ENCODE data around the gene WDFY1. TPM values are rescaled to one million over a fixed set of nuclear protein-coding genes. Genes with fewer than 3 reads are reported as not detected.

Gene WDFY1
- total and polyA plus RNA-seq, 2 donors (not counting 1 experiment from before 2014, with no cell fraction given): 28.8 to 76.0 TPM

- ATAC-seq (ENCODE audit: low read depth) (no peak), DNase-seq (no peak)
- Histone ChIP-seq H3K27ac (ENCODE audit: low read length in 2 of 2) (peak overlapping the region in 1 of 2 donors; percentile 87), H3K9me3 (ENCODE audit: control extremely low read depth in 1 of 3, control insufficient read depth in 2 of 3, insufficient read depth in 1 of 3, low read length in 2 of 3) (peaks cover 0 to 10% (median 4%) of the 10 kb centered on the region in 3 donors), H3K4me1 (ENCODE audit: control insufficient read depth in 2 of 2, insufficient read depth in 2 of 2, low read length in 2 of 2) (peaks cover 29 to 46% of the 10 kb centered on the region in 2 donors), H3K27me3 (replicated peaks in 1 of 4; ENCODE audit: control extremely low read depth in 1 of 4, control insufficient read depth in 3 of 4, insufficient read depth in 4 of 4, low read length in 3 of 4) (no peaks in the 10 kb centered on the region), H3K9ac (ENCODE audit: low read length) (peak overlapping the region; percentile 98), H3K79me2 (ENCODE audit: control insufficient read depth, insufficient read depth, low read length) (peaks cover 93% of the 10 kb centered on the region), H4K20me1 (ENCODE audit: control insufficient read depth, insufficient read depth, low read length, poor library complexity, severe bottlenecking) (peaks cover 7% of the 10 kb centered on the region), H3K4me3 (ENCODE audit: control extremely low read depth in 1 of 5, extremely low read depth in 1 of 5, insufficient read depth in 1 of 5, low read depth in 2 of 5, low read length in 4 of 5) (peak overlapping the region in 3 of 5 experiments; percentile 79 to 92 (median 91)), H2AFZ (ENCODE audit: insufficient read depth, low read depth, low read length, poor library complexity, severe bottlenecking) (peak overlapping the region; percentile 90), H3K4me2 (replicated peaks; ENCODE audit: low read depth, low read length, poor library complexity, severe bottlenecking) (peak overlapping the region; percentile 99), H3K36me3 (replicated peaks in 1 of 2; ENCODE audit: control extremely low read depth in 1 of 2, control insufficient read depth in 1 of 2, extremely low read depth in 1 of 2, insufficient read depth in 2 of 2, low read length in 1 of 2) (no peaks in the 10 kb centered on the region)
- intact Hi-C loops (cut with micrococcal nuclease): loop anchor here (10.0 kb wide), 1 partner anchor 1001 kb away; no protein-coding TSS in a partner anchor
- ChIA-PET CTCF (interaction anchor here (0.6 to 1.5 kb wide), 5 partner anchors 19 to 257 kb away, joined by 3 to 4 read pairs (median 4); no protein-coding TSS in a partner anchor), POLR2A (interaction anchor here (0.7 to 1.1 kb wide), 3 partner anchors 9 to 48 kb away, joined by 3 to 4 read pairs (median 3); no protein-coding TSS in a partner anchor)
- 78% methylated on average over 3 of the region's 7 CpGs for WGBS (ENCODE audit: insufficient coverage)
- Mint-ChIP-seq H3K4me1 (peaks cover 52% of the 10 kb centered on the region), H3K4me3 (peak overlapping the region; percentile 94), H3K27ac (peak overlapping the region; percentile 76), H3K9me3 (ENCODE audit: insufficient read depth) (peaks cover 7% of the 10 kb centered on the region), H3K27me3 (no peaks in the 10 kb centered on the region)
- TF ChIP-seq EZH2 (IDR thresholded peaks at IDR 0.05; ENCODE audit: borderline replicate concordance, insufficient read depth, low read depth, low read length, poor library complexity, severe bottlenecking) (no peak), CTCF (IDR thresholded peaks at IDR 0.05) (no peak)
Observed at GRCh38 chr2:223943561-223944008, 1.6 kb downstream of the WDFY1 start.

- Histone ChIP-seq H3K36me3 (replicated peaks in 1 of 2; ENCODE audit: control extremely low read depth in 1 of 2, control insufficient read depth in 1 of 2, extremely low read depth in 1 of 2, insufficient read depth in 2 of 2, low read length in 1 of 2) (no peaks in the 10 kb centered on the region), H3K4me2 (replicated peaks; ENCODE audit: low read depth, low read length, poor library complexity, severe bottlenecking) (peak overlapping the region; percentile 99), H3K4me1 (ENCODE audit: control insufficient read depth in 2 of 2, insufficient read depth in 2 of 2, low read length in 2 of 2) (peaks cover 31 to 46% of the 10 kb centered on the region in 2 donors), H3K27ac (ENCODE audit: low read length in 2 of 2) (no peak overlapping the region), H3K27me3 (replicated peaks in 1 of 4; ENCODE audit: control extremely low read depth in 1 of 4, control insufficient read depth in 3 of 4, insufficient read depth in 4 of 4, low read length in 3 of 4) (no peaks in the 10 kb centered on the region), H2AFZ (ENCODE audit: insufficient read depth, low read depth, low read length, poor library complexity, severe bottlenecking) (no peak overlapping the region), H4K20me1 (ENCODE audit: control insufficient read depth, insufficient read depth, low read length, poor library complexity, severe bottlenecking) (peaks cover 9% of the 10 kb centered on the region), H3K79me2 (ENCODE audit: control insufficient read depth, insufficient read depth, low read length) (peaks cover 93% of the 10 kb centered on the region), H3K9ac (ENCODE audit: low read length) (peak overlapping the region; percentile 98), H3K4me3 (ENCODE audit: control extremely low read depth in 1 of 5, extremely low read depth in 1 of 5, insufficient read depth in 1 of 5, low read depth in 2 of 5, low read length in 4 of 5) (peak overlapping the region in 1 of 5 experiments; percentile 91), H3K9me3 (ENCODE audit: control extremely low read depth in 1 of 3, control insufficient read depth in 2 of 3, insufficient read depth in 1 of 3, low read length in 2 of 3) (peaks cover 0 to 10% (median 4%) of the 10 kb centered on the region in 3 donors)
- POLR2A ChIA-PET: interaction anchor here (0.7 to 1.1 kb wide), 3 partner anchors 9 to 48 kb away, joined by 3 to 4 read pairs (median 3); no protein-coding TSS in a partner anchor
- TF ChIP-seq CTCF (IDR thresholded peaks at IDR 0.05) (no peak), EZH2 (IDR thresholded peaks at IDR 0.05; ENCODE audit: borderline replicate concordance, insufficient read depth, low read depth, low read length, poor library complexity, severe bottlenecking) (no peak)
- H3K27me3 Mint-ChIP-seq: no peaks in the 10 kb centered on the region
- DNase-seq (no peak), ATAC-seq (ENCODE audit: low read depth) (no peak)
- peaks cover 55% of the 10 kb centered on the region for H3K4me1 Mint-ChIP-seq
- intact Hi-C loops (cut with micrococcal nuclease): loop anchor here (10.0 kb wide), 1 partner anchor 1002 kb away; no protein-coding TSS in a partner anchor
- CTCF ChIA-PET: interaction anchor here (0.6 to 1.5 kb wide), 7 partner anchors 19 to 257 kb away, joined by 3 to 4 read pairs (median 4); no protein-coding TSS in a partner anchor
- 78% methylated on average over 1 of the region's 1 CpG for WGBS (ENCODE audit: insufficient coverage)
- peaks cover 7% of the 10 kb centered on the region for H3K9me3 Mint-ChIP-seq (ENCODE audit: insufficient read depth)
- H3K27ac Mint-ChIP-seq: peak overlapping the region; percentile 76
- peak overlapping the region; percentile 94 for H3K4me3 Mint-ChIP-seq
Observed at GRCh38 chr2:223943135-223943534, 2.0 kb downstream of the WDFY1 start.

All from B cell (primary cell).